HG02885 (cell line): Measurements from ENCODE around the gene TCF3.
"Not testable (repeated sequence)": the region's sequence is repeated elsewhere in the genome, so short reads cannot be mapped to it uniquely, and the experiment has no call there.

Experiments used
- ATAC-seq: cut with Tn5 transposase; IDR thresholded peaks from one replicate; pipeline ENCODE4 v1.9.1; 2021; ENCODE audit warnings: mild to moderate bottlenecking; ENCODE audit not compliant: unreplicated experiment, poor library complexity

TCF3 gene

DNA sequence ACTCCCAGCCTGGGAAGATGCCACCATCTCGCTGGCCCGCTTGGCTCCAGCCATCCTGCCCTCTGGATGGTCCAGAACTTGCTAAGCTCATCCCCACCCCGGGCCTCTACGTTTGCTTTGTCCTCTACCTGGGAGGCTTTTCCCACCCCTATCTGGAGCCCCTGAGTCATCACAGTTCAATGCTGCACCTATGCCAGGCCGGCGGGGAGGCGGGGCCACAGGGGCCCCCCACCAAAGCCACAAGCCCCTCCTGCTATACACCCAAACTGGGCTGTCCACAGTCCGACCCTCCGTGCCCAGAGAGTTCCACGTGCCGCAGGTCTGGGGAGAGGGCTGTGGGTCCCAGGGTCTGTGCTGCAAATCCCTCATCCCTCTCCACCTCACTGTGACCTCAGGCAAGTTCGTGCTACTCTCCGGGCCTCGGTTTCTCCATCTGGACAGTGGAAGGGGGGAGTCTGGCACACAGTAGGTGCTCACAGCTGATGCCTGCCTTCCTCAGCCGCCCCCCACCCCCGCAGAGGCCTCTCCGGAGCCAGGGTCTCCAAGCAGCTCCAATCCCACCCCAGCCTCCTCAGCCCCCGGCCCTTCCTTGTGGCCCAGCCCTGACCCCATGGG is 1.9 kb upstream of the TCF3 start:
- no peak for ATAC-seq

DNA sequence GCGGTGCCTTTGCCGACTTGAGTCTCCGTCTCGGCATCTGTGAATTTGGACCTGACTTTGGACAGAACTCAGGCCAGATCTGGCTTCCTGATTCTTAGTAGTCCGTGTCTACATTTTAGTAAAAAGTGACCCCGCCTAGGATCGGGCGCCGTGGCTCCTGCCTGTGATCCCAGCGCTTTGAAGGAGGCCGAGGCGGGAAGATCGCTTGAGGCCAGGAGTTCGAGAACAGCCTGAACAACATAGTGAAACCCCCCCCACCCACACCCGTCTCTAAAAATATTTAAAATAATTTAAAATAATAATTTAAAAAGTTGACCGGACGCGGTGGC is 849 bp upstream of the TCF3 start:
- ATAC-seq: no peak

DNA sequence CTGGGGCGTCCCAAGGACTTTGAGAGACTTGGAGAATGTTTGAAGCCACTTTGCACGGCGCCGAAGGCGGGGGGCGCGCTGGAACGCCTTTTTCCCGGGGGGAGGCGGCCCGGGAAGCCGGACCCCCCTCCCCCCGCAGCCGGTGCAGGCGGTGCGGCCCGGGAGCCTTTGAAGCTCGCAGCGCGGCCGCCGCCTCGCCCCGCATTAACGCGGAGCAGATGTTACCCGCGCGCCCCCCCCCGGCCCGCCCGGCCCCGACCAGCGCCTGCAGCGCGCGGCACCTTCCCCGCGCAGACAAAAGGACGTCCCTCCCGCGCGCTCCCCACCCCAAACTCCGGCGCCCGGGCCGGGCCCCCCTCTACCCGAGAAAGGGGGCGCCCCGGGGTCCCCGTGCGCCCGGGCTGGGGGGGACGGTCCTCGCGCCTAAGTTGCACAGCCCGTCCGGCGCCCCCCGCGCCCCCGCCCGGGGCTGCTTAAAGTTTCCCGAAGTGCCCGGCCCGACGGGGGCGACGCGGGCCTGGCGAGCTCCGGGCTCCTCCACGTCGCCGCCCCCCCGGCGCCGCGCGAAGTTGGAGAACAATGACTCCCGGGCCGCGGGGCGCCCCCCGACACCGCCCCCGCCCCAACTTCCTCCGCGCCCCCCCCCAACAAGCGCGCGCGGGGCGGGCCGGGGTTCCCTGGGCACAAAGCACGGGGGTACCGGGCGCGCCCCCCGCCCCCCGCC is 685 bp downstream of the TCF3 start:
- no peak for ATAC-seq

DNA sequence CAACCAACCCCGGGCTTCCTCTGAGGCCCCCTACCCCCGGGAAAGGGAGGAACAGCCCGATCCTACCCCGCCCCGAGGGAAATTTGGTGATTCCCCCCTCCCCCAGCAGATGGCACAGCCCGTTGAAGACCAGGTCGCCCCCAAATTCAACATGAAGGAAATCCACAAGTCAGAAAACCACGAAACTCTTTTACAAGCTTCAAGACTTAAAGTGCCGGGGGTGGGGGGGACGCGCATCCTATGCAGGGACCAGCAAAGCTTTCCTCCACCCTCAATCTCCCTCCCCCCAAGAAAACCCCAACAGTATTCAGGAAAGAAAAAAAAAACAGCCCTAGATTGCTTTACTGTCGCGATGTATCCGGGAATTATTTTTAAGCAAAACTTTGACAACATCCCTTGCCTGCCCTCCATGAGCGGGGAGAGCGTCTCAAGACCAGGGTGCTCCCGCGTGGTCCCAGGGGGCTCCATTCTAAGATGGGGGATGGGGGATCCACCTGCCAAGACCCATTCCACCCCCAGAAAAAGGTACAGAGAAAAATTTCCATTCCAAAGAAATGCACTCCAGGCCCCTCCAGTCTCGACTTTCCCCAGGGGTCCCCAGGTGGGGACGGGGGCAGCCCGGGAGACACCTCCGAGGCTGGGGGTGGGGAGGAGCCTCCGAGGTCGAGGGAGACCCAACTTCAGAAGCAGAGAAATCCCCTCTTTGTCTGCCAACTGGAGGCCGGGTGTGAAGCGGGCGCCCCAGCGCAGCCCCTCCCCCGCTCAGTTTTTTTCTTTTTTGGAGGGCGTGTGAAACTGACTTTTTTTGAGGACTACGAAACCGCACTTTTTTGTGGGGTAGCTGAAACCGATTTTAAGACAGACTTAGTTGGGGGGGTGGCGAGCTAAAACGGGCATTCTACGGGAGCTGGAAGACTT is 1.5 kb downstream of the TCF3 start:
- ATAC-seq: no peak

DNA sequence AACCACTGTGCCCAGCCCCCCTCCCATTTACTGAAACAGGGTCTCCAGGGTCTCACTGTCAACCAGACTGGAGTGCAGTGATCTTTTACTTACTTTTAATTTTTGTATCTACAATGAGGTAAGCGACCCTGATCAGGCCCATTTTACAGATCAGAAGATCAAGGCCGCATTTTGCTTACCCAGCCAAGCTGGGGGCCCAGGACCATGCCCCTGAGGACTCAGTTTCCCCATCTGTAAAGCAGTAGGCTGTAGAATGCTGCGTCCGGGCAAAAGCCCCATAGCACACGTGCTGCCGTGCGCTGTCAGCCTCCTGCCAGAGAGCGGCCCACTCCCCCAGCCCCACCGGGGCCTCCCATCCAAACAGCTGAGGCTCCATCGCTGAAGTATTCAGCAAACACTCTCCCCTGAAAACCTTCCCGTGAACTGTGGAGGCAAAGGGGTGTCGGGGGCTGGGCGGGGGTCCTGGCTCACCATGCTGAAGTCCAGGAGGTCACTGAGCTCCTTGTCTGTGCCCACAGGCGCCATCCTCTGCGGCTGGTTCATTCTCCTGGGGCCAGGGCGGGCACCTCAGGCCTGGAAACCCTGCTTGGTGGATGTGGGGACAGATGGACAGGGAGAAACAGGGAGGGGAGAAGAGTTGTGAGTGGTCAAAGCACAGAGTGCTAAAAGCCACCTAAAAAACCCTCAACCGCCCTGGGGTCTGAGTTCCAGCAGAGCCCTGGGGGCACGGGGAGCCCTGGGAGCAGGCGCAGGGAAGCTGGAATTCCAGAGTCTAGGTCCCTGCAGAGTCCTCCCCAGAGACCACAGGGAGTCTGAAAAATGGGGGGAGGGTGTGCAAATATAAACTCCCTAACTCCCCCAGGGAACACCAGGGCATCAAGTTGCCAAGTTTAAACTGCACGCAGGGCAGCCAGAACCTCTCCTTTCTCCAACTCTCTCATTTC is 2.4 kb downstream of the TCF3 start:
- ATAC-seq: no peak

DNA sequence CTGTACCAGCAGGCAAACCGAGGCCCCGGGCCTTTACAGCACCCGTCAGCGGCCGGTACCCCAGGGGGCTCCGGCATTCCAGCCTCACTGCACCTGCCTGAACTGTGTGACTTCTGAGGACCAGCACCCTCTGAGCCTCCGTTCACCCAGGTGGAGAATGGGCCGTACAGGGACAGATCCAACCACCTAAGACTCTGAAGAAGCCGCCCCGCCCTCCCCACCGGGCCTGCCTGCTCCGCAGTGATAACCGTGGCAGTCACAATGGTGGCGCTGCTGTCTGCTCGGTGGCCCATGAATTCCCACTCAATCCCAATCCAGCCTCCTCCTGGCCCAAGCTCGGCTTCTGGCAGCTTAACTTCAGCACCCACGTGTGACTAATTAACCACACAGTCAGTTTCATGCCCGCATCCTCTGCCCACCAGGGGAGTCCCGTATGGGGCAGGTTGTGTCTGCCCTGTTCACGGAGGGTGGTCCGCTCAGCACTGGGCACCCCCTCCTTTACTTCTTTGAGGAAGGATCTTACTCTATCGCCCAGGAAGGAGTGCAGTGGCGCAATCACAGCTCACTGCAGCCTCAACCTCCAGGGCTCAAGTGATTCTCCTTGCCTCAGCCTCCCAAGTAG is 3.4 kb downstream of the TCF3 start:
- no peak for ATAC-seq

DNA sequence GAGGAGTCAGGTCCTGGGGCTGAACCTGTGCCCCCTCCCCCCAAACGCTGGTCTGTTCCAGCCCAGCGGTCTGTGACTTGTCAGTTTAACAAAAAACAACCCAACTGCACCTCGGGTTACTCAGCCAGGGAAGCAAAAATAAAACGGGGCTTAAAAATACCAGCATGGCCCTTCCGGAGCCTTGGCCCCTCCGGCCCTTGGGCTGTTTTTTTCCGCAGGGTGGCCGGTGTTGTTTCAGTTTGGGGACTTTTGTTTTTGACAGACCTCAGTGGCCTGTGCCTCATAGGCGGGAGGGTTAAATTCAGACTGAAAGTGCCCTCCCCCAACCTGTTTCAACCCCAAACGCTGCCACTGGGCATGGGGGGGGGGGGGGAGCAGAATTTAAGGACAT is 4.0 kb downstream of the TCF3 start:
- ATAC-seq: no peak

DNA sequence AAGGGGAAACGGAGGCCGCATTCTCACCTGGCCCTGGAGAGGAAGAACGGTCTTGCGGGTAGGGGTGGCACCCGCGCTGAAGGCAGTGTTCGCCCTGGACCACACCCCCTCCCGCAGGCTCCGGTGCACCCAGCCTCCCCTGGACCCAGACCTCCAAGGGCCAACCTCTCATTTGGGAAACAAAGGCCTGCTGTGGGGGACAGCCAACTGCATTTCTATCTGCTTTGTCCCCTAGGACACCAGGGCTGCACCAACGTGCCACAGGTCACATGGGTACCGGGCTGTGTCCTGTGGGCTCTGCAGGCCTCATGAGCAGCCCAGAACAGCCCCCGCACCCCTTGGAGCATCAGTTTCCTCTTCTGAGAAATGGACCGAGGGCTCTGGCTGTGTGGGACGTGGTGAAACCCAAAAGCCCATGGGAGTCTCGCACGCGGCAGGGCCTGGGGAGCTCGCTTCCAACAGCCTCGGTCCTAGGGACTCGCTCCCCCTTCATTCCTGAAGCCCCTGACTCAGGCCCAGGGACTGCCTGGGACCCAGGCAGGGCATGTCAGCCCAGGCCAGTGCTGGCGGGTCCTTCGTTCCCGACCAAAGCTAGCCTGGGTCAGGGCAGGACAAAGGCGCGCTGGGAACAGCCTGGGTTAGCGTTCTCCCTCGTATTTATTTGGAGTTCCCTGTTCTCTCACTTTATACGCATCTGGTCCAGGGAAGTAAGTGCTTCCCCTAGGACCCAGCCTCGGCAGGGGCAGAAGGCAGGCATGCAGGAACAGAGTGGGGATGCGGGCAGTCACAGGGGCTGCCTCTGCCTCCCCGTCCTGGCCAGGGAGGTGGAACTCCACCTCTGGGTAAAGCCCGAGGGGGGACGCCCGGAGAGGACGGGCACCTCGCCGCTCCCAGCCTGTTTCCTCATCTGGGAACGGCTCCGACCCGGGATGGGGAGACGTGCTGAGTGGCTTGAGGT is 4.6 kb downstream of the TCF3 start:
- no peak for ATAC-seq

DNA sequence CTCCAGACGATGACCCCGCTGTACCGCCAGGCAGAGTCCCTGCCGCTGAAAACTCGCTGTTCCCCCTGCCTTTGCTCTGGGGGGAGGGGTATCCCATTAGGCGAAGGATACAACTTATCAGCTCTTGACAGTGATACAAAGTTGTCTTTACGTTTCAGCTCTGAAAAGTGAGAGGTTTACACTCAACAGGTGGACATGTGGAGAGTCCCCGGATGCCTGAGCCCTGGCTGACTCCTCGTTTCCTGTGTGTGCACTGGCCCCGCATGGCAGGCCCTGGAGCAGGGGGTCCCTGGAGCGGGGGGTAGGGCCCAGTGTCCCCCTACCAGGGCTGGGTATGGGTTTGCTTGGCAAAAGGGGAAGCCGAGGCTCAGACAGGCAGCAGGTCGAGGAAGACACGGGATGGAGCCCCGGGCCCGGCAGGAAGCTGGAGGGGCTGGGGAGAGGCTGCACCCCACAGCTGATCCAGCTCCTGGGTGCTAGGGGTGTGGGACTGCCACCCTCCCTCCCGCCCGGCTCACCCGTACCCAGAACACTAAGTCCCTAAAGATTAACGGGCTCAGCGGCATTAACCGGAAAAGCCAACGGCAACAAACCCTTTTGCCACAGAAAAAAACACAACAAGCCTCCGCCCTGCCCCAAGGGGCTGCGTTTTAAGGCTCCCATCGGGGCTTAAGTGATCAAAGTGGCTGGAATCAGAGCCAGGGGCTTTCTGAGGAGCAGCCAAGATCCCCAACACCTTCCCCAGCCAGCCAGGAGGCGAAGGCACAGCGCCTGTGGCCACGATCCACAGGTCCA is 5.6 kb downstream of the TCF3 start:
- no peak for ATAC-seq

DNA sequence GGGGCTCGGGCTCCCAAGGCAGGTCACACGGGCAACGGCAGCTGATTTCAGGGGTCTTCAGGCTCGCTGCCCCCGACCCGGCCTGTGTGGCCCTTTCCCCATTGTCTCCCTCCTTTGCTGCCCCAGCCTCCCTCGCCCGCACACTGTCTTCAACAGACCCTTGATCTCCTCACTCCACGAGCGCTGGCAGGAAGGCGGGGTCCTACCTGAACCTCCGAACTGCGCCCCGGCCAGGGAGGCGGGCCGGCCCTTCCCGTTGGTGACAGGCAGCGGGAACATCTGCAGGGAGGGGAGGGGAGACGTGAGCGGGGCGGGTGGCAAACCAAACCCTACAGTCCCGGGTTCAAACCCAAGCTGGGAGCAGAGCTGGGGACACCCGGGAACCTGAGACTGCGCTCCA is 6.3 kb downstream of the TCF3 start:
- ATAC-seq: no peak

DNA sequence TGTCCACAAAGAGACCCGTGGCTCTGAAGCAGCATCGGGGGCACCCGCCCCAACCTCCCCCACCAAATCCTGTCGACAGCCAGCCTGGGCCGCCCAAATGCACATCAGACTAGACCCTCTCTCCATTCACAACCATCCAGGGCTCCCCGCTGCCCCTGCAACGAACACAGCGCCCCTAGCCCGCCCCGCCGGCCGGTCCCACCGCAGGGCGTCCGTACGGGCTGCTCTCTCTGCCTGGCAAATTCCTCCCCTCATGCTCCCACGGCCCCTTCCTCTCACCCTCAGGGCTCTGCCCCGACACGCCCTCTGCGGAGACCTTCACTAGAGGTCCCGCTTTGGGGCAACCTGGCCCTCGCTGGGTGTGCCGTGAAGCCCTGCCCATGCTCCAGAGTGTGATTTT is 7.1 kb downstream of the TCF3 start:
- no peak for ATAC-seq

DNA sequence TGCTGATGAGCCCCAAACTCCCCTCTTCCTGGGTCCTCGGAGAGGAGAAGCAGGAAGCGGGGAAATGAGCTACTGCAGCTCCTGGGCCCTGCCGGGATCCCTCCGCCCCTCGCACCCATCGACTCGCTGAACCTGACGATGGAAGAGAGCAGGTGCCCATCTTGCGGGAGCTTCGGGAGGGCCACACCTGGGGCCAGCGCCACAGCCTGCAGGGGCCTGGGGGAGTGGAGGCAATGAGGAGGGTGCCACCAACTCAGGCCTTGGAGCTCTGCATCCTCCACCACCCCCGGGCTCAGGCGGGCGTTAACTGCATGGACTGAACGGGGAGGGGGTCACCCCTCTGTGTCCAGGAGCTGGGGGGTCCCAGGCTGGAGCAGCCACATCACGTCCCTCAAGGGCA is 8.3 kb downstream of the TCF3 start:
- no peak for ATAC-seq

DNA sequence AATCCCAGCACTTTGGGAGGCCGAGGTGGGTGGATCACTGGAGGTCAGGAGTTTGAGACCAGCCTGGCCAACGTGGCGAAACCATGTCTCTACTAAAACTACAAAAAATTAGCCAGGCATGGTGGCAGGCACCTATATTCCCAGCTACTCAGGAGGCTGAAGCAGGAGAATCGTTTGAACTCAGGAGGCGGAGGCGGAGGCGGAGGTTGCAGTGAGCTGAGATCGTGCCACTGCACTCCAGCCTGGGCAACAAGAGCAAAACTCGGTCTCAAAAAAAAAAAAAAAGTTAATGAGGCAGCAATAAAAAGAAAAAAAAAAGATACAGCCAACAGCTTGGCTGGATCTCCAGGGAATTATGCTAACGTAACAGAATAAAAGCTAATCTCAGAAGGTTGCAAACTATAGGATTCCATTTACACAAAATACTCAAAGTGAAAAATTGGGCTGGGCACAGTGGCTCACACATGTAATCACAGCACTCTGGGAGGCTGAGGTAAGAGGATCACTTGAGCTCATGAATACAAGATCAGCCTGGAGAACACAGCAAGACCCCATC is 11.4 kb downstream of the TCF3 start:
- ATAC-seq: not testable (repeated sequence)

DNA sequence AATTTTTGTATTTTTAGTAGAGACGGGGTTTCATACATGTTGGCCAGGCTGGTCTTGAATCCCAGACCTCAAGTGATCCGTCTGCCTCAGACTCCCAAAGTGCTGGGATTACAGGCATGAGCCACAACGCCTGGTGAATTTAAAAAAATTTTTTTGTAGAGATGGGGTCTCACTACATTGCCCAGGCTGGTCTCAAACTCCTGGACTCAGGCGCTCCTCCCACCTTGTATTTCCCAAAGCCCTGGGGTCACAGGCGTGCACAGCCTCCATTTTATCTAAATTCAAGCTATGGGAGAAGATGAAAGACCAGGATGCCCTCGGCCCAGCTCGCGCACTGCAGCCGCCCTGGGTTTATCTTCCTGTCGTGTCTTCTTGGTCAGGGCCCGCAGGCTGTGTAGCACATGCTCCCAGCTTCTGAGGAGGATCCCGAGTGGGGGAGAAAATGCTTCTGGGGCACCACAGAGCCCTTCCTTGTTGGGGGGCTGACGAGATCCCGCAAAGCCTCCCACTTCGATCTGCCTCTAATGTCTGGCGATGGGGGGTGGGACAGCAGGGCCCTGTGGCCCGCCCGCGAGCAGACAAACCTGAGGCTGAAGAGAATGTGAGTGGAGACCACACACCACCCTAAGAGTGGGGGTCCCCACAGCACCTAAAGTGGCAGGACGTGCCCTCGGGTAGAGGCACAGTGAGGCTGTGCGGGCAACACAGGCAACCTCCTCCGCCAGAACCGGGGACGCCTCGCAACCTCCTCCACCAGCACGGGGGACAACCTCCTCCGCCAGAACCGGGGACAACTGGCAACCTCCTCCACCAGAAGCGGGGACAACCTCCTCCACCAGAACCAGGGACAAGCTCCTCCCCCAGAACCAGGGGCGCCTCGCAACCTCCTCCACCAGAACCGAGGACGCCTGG is 15.8 kb downstream of the TCF3 start:
- ATAC-seq: no peak

DNA sequence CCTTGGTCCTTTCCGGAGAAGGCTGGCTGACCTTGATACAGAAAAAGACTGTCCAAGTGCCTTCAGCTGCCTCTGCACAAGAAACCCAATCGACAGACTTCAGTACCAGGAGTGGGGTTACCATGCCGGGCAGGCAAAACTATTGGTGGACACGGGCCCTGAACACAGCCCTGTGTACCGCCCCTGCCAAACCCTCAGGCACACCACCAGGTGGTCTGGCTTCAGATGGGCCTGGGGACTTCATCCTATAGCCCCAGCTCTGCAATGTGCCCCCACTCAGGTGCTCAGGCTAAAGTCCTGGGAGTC is 17.5 kb downstream of the TCF3 start:
- no peak for ATAC-seq

DNA sequence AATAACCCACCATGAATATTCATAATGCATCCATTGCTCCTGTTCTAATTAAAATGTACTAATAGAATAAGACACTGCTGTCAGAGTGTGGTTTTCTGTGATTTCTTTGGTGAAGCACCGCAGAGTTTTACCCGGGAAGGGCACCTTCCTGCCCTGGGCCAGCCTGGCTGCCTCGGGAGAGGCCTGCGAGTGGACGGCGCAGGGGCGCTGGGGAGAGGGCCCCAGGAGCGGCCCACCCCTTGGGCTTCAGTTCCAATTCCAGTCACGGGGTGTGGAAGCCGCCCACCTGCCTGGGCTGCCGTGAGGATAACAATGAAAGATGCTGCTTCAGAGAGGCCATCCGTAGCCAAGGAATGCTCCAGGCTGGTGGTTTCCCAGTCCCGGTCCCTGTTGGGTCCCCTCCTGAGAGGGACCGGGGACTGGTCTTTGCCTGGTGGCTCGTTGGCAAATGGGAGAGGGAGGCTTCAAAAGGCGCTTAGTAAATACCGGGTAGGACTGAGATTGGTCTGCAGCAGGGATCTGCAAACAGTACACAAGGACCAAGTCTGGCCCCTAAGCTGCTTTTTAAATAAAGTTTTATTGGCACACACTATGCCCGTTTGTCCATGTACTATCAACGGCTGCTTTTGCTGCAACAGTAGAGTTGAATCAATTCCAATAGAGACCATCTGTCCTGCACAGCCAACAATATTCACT is 18.0 kb downstream of the TCF3 start:
- ATAC-seq: no peak
